TTC549 (cell line): ENCODE data around the gene CYB5RL.
"Not testable (repeated sequence)": the region's sequence is repeated elsewhere in the genome, so short reads cannot be mapped to it uniquely, and the experiment has no call there.

Experiments used
- FAIRE-seq: peaks from 2 replicates; lab custom pipeline; 2012; peaks lifted over from hg19 to GRCh38; lab: Jason Lieb, UNC

Gene CYB5RL

GRCh38 chr1:54199765-54200518 lies at the start of gene CYB5RL, which contains the start of gene MRPL37:
CYB5RL (minus strand) TSS chr1:54200030; CDS start chr1:54195616, 4,414 bp downstream.
MRPL37 (plus strand) TSS chr1:54200167; CDS start chr1:54200244, 77 bp downstream.
- FAIRE-seq: peak; percentile 87

DNA sequence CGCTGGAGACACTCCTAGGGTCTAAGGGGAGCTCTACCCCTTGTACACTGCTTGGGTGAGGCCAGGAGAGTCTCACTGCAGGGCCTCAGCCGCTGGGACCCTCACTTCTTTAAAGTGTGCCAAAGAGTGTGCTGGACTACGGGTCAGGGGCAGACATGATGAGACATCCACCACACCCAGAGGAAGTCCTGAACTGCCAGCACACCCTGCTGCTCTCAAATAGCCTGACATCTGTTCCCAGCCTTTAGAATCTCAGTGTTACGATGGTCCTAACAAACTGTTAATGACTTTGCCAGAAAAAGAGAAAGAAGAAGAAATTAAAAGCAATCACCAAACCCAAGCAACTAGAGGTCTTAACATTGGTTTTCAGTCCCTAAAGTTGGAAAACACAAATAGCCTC lies 49.1 kb upstream of the CYB5RL start:
- FAIRE-seq: no peak

DNA sequence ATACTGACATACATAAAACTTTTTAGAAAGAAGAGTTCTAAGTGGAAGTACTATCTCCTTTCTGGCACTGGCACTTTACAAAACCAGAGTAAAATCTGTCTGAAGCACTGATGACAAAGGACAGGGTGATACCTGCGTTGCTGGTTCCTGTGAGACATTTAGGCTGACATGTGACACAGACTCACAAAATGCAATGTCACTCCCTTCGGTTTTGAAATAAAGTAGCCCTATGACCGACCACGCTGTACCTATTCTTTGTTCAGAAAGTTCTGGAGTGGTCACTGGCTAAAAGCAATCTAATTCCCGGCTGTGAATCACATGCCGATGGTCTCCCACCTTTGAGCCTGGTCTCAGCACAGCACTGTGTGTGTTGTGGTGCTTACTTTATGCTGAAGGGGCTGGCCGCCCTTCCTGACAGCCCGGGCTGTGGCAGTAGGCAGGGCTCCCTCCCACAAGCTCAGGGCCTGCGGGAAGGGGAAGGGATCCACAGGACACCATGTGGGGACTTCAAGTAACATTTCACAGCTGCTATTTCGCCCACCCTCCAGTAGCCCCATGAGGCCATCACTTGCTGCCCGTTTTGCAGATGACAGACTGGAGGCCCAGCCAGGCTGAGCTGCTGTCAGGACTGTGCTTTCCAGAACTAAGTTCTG lies 48.2 kb upstream of the CYB5RL start:
- FAIRE-seq: no peak

GRCh38 chr1:54246116-54246721 lies 46.4 kb upstream of the CYB5RL start:
- no peak for FAIRE-seq

- FAIRE-seq: no peak
These were observed 45.7 kb upstream of the CYB5RL start for GRCh38 chr1:54245501-54245900.

DNA sequence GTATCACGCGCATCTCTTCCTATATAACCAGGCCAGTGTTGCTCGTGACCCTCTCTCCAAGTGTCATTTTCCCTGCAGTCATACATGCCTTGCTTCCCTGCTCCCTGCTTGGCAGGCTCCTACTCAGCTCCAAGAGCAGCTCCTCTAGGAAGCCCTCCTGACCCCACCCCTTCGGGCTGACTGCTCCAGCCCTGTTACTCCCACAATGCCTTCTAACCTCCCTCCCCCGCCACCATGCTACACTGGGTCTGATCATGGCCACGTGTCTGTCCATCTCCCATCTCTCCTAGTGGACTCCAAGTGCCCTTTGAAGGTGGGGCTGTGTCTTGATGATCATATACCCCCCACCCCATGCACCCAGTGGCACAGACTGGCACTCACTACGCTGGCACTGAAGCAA lies 44.8 kb upstream of the CYB5RL start:
- no peak for FAIRE-seq

DNA sequence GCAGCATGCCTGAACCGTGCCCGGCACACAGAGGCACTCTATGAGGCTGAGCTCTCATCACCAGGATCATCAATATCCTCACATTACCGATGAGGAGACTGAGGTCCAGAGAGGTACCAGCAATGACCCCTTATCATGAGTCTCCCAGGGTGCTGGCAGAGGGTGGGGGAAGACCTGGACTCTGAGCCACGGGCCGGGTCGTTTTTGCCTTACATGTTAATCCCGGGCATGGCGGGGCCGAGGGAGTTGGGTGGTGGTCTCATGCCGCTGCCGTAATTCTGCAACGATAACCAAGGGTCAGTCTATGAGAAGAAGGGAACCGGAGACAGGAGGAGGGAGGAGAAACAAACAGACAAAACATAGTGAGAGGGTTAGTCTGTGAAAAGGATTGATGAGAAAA lies 43.2 kb upstream of the CYB5RL start:
- FAIRE-seq: no peak

DNA sequence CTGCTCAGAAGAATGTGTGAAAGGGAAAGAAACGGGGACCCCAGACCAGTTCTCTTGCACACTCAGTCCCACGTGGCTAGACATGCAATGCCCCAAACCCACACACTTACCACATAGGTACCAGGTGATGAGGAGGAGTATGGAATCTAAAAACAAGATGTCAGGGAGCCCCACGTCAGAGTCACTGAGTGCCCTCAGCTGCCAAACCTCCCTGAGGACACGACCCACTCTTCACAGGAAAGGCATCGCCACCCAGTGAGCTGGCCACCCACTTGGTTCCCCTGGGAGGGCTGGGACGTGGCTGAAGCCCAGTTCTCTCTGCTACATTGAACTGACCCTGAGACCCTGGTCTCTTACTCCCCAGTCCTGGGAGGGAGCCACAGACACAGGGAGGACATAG lies 41.5 kb upstream of the CYB5RL start:
- no peak for FAIRE-seq

- no peak for FAIRE-seq
These were observed 41.0 kb upstream of the CYB5RL start for GRCh38 chr1:54240741-54241335.

DNA sequence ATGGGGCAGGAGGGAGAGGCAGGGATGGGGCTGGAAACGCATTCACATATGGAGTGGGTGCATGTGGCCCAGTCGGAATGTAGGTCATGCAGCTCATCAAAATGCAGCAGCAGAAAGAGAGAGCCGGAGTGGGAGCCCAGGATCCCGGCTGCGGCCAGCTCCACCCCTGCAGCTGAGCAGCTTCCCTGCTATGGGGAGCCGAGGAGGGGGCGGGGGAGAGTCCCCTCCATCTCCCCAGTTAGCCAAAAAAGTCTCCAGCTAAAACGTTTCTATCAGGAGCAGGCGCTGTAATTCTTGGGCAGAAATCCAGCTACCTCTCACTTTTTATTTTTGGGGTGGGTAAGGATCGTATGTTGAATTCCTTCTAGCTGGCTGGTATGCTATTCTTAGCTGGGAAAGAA lies 39.8 kb upstream of the CYB5RL start:
- no peak for FAIRE-seq

GRCh38 chr1:54239035-54239383 lies 39.2 kb upstream of the CYB5RL start:
- no peak for FAIRE-seq

DNA sequence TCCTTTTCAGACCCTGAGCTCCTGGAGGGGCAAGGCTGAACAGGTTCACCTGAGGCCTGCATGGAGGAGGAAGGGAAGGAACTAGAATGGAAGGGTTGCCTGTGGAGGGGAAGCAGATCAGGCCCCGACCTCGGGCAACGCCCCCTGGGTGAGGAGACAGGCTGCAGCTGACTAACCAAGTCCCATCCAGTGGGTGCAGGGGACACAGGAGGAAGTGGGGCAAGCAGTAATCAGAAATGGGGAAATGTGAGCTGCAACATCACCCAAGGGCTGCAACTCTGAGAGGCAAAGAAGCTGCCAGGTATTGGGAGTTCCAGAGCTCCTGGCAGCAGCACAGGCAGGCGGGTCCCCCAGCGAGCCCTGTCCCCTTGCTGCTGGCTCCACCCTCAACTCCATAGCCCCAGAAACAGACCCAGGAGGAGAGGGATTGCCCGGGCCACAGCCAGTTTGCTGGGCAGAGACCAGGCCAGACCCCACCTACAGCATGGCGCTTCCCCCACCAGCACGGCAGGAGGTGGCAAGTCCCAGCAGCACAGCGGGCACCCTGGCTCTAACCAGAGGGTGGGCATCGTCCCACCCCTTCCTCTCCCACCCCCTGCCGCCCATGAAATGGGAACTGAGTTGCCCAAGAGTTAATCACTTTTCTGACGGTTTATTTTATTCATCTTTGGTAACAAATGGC lies 38.7 kb upstream of the CYB5RL start:
- no peak for FAIRE-seq

DNA sequence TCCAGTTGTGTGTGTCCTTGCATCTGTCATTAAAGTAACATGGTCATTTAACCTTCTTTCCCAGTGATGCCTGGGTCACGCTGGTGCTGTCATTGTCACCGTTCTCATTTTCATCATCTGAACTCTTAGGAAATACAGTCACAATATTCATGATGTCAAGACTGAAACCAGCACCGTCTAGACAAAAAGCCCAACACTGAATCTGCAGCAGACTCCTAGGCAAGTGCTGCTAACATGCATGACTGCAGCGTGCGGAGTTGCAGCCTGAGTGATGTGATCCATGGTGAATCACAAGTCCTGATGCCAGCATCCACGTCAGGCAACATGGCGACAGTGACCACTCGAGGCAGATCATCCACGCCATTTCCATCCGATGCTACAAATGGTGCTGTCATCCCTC lies 37.8 kb upstream of the CYB5RL start:
- no peak for FAIRE-seq

GRCh38 chr1:54234284-54234683 lies 34.5 kb upstream of the CYB5RL start:
- no peak for FAIRE-seq

DNA sequence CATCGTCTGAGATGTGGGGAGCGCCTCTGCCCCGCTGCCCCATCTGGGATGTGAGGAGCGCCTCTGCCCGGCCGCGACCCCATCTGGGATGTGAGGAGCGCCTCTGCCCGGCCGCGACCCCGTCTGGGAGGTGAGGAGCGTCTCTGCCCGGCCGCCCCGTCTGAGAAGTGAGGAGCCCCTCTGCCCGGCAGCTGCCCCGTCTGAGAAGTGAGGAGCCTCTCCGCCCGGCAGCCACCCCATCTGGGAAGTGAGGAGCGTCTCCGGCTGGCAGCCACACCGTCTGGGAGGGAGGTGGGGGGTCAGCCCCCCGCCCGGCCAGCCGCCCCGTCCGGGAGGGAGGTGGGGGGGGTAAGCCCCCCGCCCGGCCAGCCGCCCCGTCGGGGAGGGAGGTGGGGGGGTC lies 33.4 kb upstream of the CYB5RL start:
- not testable (repeated sequence) for FAIRE-seq

GRCh38 chr1:54230507-54231339 lies 30.9 kb upstream of the CYB5RL start:
- FAIRE-seq: no peak

DNA sequence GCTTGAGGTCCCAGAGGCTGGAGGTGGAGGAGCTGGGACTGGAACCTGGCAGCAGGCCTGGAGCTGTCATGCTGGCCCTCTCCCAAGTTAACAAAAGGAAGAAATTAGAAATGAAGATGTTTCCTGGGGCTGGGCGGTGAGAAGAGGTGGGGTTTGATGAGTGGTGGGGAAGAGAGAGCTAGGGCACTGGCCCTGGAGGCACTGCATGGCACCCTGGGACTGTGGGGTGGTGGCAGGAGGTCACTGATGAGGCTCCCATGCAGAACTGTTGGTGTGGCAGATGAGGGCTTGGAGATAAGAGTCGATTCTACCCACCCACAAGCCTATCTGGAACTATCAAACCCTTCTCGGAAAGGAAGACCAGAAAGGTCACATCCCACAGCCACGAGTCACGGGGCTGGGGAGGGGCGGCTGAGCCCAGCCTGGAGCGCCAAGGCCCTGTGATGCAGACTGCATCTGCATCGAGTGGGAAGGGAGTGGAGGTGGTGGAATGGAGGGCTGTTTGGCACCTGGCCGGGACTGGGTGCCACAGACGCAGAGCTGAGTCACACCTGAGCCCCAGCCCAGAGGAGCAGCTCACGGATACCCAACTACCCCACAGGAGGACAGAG lies 29.6 kb upstream of the CYB5RL start:
- FAIRE-seq: no peak

GRCh38 chr1:54228638-54229079 lies 28.8 kb upstream of the CYB5RL start:
- FAIRE-seq: no peak

DNA sequence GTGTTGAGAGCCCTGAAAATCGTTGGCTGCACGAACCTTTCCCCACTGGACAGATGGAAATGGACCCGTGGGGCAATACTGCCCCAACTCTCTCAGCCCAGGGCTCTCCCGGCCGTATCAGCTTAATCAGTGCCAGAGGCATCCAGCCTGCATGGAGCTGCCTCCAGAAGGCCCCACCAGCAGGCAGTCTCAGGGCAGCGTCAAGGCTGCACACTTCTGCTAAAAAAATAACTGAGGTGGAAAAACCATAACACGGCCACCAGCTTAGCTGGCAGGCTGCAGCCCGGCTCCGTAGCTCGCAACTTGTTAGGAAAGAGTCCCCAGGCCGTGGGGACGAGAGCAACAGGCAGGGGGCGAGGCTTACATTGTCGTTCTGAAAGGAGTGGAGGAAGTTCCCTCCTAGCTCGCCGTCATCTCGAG lies 28.1 kb upstream of the CYB5RL start:
- FAIRE-seq: no peak

DNA sequence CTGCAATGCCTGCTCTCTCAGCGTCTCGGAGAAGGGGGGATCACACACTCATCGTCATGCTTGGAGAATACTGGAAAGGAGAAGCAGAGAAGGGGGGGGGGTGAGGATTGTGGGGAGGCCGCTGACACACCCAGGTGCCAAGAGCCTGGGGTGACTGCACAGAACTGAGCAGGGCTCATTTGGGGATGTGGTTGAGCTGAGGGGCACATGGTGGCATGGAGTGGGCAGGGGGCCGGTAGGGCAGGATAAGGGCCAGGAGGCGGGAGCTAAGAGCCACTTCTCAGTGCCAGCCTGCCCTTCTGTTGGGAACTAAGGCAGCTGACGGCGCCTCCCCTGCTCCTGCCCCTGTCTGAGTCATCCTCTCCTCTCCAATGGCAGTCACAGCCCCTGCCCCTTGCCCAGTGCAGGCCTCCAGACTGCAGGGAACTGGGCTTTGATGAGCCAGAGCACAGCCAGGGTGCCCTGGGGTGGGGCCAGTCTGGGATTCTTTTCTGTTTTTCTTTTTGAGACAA lies 27.3 kb upstream of the CYB5RL start:
- FAIRE-seq: no peak
